ENCODE measurements around the gene KIAA0513. TPM values are rescaled to one million over a fixed set of nuclear protein-coding genes. Genes with fewer than 3 reads are reported as not detected.
A peak's percentile ranks its signal among the peaks of the same experiment; 100 is the strongest.
"Not testable (repeated sequence)": the region's sequence is repeated elsewhere in the genome, so short reads cannot be mapped to it uniquely, and the experiment has no call there.

Gene KIAA0513
- total RNA-seq, 2 donors from 2014 or later = 23.1 to 71.9 TPM

DNA sequence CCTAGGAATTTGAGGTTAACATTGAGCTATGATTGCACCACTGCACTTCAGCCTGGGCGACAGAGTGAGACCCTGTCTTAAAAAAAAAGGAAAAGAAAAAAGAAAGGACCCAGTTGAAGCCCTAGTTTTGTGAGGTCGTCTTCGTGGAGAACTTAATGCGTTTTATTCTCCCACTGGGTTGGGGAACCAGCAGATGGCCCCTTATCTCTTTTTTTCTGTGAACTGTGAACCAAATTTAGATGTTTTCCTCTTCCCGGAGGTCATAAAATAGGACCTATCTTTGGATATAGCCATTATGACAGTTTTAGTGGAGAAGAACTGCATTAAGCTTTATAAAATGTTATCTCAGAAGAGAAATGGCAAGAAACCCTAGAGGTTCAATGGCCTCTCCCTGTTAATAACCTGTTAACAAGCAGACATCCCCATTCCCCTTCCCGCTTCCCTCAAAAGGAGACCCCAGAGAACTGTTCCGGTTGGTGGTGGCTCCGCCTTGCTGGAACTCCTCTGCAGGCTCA, 23.5 kb downstream of the KIAA0513 start:
- Histone ChIP-seq H3K27me3 (no peaks in the 10 kb centered on the region), H3K4me1 (peaks cover 33% of the 10 kb centered on the region), H3K9me3 (no peaks in the 10 kb centered on the region), H3K27ac (no peak overlapping the region), H3K36me3 (replicated peaks in 1 of 2; ENCODE audit: insufficient read depth in 1 of 2, low read depth in 2 of 2) (no peaks in the 10 kb centered on the region), H3K4me3 (no peak overlapping the region)
- ATAC-seq = no peak
- WGBS, 2 donors = 81 to 83% methylated on average over 8 of the region's 8 CpGs
- TF ChIP-seq, protein P1, sequence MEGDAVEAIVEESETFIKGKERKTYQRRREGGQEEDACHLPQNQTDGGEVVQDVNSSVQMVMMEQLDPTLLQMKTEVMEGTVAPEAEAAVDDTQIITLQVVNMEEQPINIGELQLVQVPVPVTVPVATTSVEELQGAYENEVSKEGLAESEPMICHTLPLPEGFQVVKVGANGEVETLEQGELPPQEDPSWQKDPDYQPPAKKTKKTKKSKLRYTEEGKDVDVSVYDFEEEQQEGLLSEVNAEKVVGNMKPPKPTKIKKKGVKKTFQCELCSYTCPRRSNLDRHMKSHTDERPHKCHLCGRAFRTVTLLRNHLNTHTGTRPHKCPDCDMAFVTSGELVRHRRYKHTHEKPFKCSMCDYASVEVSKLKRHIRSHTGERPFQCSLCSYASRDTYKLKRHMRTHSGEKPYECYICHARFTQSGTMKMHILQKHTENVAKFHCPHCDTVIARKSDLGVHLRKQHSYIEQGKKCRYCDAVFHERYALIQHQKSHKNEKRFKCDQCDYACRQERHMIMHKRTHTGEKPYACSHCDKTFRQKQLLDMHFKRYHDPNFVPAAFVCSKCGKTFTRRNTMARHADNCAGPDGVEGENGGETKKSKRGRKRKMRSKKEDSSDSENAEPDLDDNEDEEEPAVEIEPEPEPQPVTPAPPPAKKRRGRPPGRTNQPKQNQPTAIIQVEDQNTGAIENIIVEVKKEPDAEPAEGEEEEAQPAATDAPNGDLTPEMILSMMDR (IDR thresholded peaks at IDR 0.05) = no peak
- TF ChIP-seq POLR2A (IDR thresholded peaks at IDR 0.05) = no peak
- intact Hi-C loops (cut with DNase I) = no loop called here
- no peak for DNase-seq

DNA sequence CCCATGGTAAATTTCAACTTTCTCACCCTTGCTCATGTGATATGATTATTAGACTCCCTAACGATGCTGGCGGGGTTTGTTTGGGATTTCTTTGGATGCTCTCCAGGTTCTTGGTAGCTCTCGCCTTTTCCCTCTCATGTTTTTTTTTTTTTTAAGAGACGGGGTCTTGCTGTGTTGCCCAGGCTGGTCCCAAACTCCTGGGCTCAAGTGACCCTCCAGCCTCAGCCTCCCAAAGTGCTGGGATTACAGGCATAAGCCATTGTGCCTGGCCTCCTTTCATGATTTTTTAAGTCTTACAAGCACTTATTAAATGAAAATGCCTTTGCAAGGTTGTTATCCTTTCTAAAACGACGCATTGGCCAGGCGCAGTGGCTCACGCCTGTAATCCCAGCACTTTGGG, 24.1 kb downstream of the KIAA0513 start:
- TF ChIP-seq POLR2A (IDR thresholded peaks at IDR 0.05) = no peak
- TF ChIP-seq, protein P1 (IDR thresholded peaks at IDR 0.05) = no peak
- no peaks in the 10 kb centered on the region for H3K9me3 ChIP-seq
- no peaks in the 10 kb centered on the region for H3K36me3 ChIP-seq (replicated peaks in 1 of 2; ENCODE audit: insufficient read depth in 1 of 2, low read depth in 2 of 2)
- DNase-seq = no peak
- WGBS, 2 donors = 89 to 91% methylated on average over 8 of the region's 8 CpGs
- no peak for ATAC-seq
- H3K27me3 ChIP-seq = no peaks in the 10 kb centered on the region
- no peak overlapping the region for H3K27ac ChIP-seq
- H3K4me3 ChIP-seq = no peak overlapping the region
- intact Hi-C loops (cut with DNase I) = no loop called here
- peaks cover 33% of the 10 kb centered on the region for H3K4me1 ChIP-seq

DNA sequence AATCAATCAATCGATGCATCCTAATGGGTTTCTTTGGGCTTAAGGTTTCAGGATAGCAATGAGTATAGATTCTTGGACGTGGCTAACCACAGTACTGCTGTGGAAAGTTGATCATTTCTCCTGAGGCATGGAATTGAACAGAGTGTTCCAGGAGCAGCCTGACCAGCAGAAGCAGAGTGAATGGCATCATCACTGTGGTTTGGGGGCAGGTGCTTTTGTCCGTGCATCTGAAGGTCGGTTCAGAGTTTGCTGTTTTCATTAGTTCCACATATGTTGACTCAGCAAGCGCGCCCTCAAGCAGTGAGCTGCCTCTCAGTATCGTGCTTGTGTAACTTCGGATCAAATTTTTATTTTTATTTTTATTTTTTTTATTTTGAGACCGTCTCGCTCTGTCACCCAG, 24.9 kb downstream of the KIAA0513 start:
- WGBS, 2 donors = 86 to 92% methylated on average over 10 of the region's 10 CpGs
- H3K9me3 ChIP-seq = no peaks in the 10 kb centered on the region
- H3K27ac ChIP-seq = no peak overlapping the region
- no peaks in the 10 kb centered on the region for H3K27me3 ChIP-seq
- ATAC-seq (no peak), DNase-seq (no peak)
- TF ChIP-seq, protein P1 (IDR thresholded peaks at IDR 0.05) = no peak
- TF ChIP-seq POLR2A (IDR thresholded peaks at IDR 0.05) = no peak
- intact Hi-C loops (cut with DNase I) = no loop called here
- no peaks in the 10 kb centered on the region for H3K36me3 ChIP-seq (replicated peaks in 1 of 2; ENCODE audit: insufficient read depth in 1 of 2, low read depth in 2 of 2)
- H3K4me3 ChIP-seq = no peak overlapping the region
- peaks cover 26% of the 10 kb centered on the region for H3K4me1 ChIP-seq

DNA sequence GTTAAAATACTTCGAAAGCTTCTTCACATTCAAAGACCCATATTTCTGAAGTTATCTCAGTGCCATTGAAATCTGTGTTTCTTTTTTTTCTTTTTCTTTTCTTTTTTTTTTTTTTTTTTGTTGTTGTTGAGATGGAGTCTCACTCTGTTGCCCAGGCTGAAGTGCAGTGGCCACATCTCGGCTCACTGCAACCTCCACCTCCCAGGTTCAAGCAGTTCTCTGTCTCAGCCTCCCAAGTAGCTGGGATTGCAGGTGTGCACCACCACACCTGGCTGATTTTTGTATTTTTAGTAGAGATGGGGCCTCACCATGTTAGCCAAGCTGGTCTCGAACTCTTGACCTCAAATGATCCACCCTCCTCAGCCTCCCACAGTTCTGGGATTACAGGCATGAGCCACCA, 26.7 kb downstream of the KIAA0513 start:
- intact Hi-C loops (cut with DNase I); ATAC-seq; H3K27ac ChIP-seq; DNase-seq; H3K27me3 ChIP-seq; H3K9me3 ChIP-seq; H3K36me3 ChIP-seq (replicated peaks in 1 of 2; ENCODE audit: insufficient read depth in 1 of 2, low read depth in 2 of 2); H3K4me3 ChIP-seq: not testable (repeated sequence)
- peaks cover 20% of the 10 kb centered on the region for H3K4me1 ChIP-seq
- WGBS, 2 donors = 72 to 99% methylated on average over 3 of the region's 3 CpGs

DNA sequence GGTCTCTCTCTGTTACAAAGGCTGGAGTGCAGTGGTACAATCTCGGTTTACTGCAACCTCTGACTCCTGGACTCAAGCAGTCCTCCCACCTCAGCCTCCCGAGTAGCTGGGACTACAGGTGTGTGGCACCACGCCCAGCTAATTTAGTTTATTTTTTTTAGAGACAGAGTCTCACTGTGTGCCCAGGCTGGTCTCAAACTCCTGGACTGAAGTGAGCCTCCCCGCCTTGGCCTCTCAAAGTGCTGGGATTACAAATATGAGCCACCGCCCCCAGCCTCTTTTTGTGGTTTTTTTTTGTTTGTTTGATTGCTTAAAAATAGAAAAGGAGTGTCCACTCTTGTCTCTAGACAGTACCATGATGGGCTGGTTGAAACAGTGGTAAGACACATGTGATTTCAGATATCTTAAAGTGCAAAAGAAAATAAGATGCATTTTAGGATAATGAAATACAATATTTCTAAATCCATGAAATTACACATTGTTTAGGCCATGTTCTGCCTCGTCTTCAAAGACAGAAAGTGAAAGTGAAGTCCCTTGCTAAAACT, 27.4 kb downstream of the KIAA0513 start:
- peak overlapping the region; percentile 32 to 69 (median 42) for H3K27ac ChIP-seq
- intact Hi-C loops (cut with DNase I) = no loop called here
- no peak overlapping the region for H3K4me3 ChIP-seq
- ATAC-seq (no peak), DNase-seq (no peak)
- no peaks in the 10 kb centered on the region for H3K36me3 ChIP-seq (replicated peaks in 1 of 2; ENCODE audit: insufficient read depth in 1 of 2, low read depth in 2 of 2)
- no peaks in the 10 kb centered on the region for H3K9me3 ChIP-seq
- 73 to 74% methylated on average over 6 of the region's 6 CpGs for WGBS, 2 donors
- H3K4me1 ChIP-seq = peaks cover 20% of the 10 kb centered on the region
- no peak for TF ChIP-seq POLR2A (IDR thresholded peaks at IDR 0.05)
- TF ChIP-seq, protein P1 (IDR thresholded peaks at IDR 0.05) = no peak
- H3K27me3 ChIP-seq = no peaks in the 10 kb centered on the region

Data from body of pancreas (tissue), 4 donors.